ENCODE results near the gene PPP1R9B. TPM values are rescaled to one million over a fixed set of nuclear protein-coding genes. Genes with fewer than 3 reads are reported as not detected.

The PPP1R9B gene
- total RNA-seq, 4 donors from 2014 or later: 23.3 to 38.1 (median 30.8) TPM

DNA sequence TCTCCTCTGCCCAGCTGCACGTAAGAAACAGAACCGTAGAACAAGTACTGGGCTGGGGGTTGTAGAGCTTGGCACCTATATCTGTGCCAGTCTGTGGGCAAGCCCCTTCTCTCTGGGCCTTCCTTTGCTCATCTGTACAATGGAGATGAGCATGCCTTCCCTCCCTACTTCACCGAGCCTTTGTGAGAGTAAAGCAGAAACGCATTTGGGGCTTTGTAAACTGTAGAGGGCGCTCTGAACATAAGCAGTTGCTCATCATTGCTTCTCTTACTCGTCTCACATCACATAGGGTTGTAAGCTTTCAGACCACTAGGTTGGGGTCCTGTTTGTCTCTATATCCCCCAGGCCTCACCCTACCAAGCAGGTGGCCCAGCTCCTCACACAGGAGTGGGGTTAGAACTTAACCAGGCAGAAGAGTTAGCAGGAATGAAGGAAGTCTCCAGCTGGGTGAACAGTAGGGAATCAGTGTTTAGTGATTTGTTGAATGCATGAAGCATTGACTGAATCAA, 35.6 kb downstream of the PPP1R9B start:
- Histone ChIP-seq H3K4me3 (no peak overlapping the region), H3K27ac (no peak overlapping the region), H3K4me1 (peaks cover 4 to 71% (median 23%) of the 10 kb centered on the region in 3 donors), H3K27me3 (peaks cover 6% of the 10 kb centered on the region), H3K9me3 (no peaks in the 10 kb centered on the region), H3K36me3 (peaks cover 0 to 15% of the 10 kb centered on the region in 2 donors)
- 0 to 21% methylated on average over 4 to 6 of the region's 6 CpGs for WGBS, 2 donors (ENCODE audit: low coverage in 1 of 2)
- TF ChIP-seq, protein P1, sequence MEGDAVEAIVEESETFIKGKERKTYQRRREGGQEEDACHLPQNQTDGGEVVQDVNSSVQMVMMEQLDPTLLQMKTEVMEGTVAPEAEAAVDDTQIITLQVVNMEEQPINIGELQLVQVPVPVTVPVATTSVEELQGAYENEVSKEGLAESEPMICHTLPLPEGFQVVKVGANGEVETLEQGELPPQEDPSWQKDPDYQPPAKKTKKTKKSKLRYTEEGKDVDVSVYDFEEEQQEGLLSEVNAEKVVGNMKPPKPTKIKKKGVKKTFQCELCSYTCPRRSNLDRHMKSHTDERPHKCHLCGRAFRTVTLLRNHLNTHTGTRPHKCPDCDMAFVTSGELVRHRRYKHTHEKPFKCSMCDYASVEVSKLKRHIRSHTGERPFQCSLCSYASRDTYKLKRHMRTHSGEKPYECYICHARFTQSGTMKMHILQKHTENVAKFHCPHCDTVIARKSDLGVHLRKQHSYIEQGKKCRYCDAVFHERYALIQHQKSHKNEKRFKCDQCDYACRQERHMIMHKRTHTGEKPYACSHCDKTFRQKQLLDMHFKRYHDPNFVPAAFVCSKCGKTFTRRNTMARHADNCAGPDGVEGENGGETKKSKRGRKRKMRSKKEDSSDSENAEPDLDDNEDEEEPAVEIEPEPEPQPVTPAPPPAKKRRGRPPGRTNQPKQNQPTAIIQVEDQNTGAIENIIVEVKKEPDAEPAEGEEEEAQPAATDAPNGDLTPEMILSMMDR (IDR thresholded peaks at IDR 0.05): peak in 3 of 4 experiments; percentile 43 to 58 (median 45)
- no peak for TF ChIP-seq EP300 (IDR thresholded peaks at IDR 0.05)
- ATAC-seq: no peak

DNA sequence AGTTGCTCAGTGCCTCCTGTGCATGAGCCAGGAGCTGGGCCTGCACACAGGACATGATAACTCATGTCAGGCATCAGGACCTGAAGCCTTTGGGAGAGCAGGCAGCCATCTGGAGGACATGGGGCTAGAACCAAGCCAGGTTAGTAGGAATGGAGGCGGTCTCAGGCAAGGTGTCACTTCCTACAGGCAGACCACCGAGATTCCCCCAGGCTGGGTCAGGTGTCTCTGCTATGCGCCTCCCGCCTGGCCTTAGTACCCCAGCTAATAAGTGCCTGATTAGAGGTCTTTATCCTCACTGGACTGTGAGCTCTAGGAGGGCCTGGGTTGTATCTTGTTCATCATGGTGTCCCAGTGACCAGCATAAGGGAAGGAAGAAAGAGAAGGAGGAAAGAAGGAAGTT, 36.1 kb downstream of the PPP1R9B start:
- peaks cover 6% of the 10 kb centered on the region for H3K27me3 ChIP-seq
- H3K27ac ChIP-seq: no peak overlapping the region
- H3K4me3 ChIP-seq: no peak overlapping the region
- ATAC-seq: no peak
- peaks cover 4 to 71% (median 23%) of the 10 kb centered on the region in 3 donors for H3K4me1 ChIP-seq
- WGBS, 2 donors (ENCODE audit: low coverage in 1 of 2): no CpG with 5 or more reads among the region's 4 CpGs
- peaks cover 0 to 20% of the 10 kb centered on the region in 2 donors for H3K36me3 ChIP-seq
- no peaks in the 10 kb centered on the region for H3K9me3 ChIP-seq
- TF ChIP-seq POLR2A (IDR thresholded peaks at IDR 0.05): no peak
- TF ChIP-seq EP300 (IDR thresholded peaks at IDR 0.05): no peak
- TF ChIP-seq, protein P1 (IDR thresholded peaks at IDR 0.05): no peak
- no peak for TF ChIP-seq POLR2AphosphoS5 (IDR thresholded peaks at IDR 0.05)

DNA sequence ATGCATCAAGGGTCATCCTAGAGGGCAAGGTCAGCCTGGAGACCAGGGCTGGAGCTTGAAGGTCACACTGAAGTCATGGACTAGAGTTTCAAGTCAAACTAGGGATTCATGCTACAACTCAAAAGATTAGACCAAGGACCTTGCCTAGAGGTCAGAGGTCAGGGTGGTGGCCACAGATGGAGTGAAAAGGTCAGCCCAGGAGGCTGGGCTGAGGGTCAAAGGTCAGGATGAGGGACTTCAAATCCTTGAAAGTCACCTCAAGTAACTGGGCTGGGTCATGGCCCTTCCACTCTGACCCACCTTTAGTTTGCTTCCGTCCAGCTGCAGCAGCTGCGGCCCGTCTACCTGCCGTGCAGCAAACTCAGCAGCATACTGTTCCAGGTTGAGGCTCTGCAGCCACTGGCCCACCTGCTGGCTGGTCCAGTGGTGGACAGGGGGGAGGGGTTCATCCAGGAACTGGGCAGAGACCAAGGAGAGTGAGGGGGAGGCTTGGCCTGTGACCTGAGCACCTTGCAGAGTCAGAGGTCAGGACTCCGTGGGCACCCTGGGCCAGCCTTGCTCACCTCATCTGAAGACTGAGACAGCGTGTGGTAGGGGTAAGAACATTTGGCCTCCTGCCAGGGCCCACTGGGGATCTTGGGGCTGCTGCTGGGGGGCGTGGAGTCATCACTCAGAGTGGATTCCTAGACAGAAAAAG, 36.7 kb downstream of the PPP1R9B start:
- peak; percentile 3 for TF ChIP-seq POLR2AphosphoS5 (IDR thresholded peaks at IDR 0.05)
- TF ChIP-seq, protein P1 (IDR thresholded peaks at IDR 0.05): no peak
- peak overlapping the region in 3 of 4 donors; percentile 23 to 83 (median 83) for H3K27ac ChIP-seq
- peaks cover 0 to 26% of the 10 kb centered on the region in 2 donors for H3K36me3 ChIP-seq
- peaks cover 4 to 71% (median 23%) of the 10 kb centered on the region in 3 donors for H3K4me1 ChIP-seq
- H3K9me3 ChIP-seq: no peaks in the 10 kb centered on the region
- 90% methylated on average over 2 of the region's 7 CpGs; no CpG with 5 or more reads in 1 of the 2 donors for WGBS, 2 donors (ENCODE audit: low coverage in 1 of 2)
- no peak overlapping the region for H3K4me3 ChIP-seq
- ATAC-seq: no peak
- H3K27me3 ChIP-seq: peaks cover 6% of the 10 kb centered on the region

DNA sequence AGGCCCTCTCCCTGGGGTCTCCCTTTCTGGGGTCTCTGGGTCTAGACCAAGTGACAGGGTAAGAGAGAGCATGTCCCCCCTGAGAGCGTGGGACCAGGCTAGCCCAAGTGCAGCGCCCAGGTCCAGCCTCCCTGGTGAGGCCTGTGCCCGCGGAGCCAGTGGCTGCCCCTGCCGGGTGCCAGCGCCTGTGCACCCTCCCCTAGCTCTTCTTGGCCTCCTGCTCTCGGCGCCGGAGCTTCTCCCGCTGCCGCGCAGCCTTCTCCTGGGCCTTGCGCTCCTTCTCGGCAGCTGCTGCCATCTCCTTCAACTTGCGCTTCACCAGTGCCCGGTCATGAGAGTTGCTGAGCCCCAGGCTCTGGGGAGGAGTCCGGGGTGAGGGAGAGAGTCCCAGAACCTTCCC, 37.8 kb downstream of the PPP1R9B start:
- H3K27ac ChIP-seq: peak overlapping the region; percentile 37 to 83 (median 82)
- H3K9me3 ChIP-seq: no peaks in the 10 kb centered on the region
- H3K36me3 ChIP-seq: peaks cover 0 to 37% of the 10 kb centered on the region in 2 donors
- H3K4me3 ChIP-seq: no peak overlapping the region
- ATAC-seq: no peak
- TF ChIP-seq POLR2A (IDR thresholded peaks at IDR 0.05): no peak
- peak; percentile 12 for TF ChIP-seq POLR2AphosphoS5 (IDR thresholded peaks at IDR 0.05)
- 63% methylated on average over 5 of the region's 17 CpGs; no CpG with 5 or more reads in 1 of the 2 donors for WGBS, 2 donors (ENCODE audit: low coverage in 1 of 2)
- peaks cover 4 to 61% (median 22%) of the 10 kb centered on the region in 3 donors for H3K4me1 ChIP-seq
- H3K27me3 ChIP-seq: peaks cover 6% of the 10 kb centered on the region

DNA sequence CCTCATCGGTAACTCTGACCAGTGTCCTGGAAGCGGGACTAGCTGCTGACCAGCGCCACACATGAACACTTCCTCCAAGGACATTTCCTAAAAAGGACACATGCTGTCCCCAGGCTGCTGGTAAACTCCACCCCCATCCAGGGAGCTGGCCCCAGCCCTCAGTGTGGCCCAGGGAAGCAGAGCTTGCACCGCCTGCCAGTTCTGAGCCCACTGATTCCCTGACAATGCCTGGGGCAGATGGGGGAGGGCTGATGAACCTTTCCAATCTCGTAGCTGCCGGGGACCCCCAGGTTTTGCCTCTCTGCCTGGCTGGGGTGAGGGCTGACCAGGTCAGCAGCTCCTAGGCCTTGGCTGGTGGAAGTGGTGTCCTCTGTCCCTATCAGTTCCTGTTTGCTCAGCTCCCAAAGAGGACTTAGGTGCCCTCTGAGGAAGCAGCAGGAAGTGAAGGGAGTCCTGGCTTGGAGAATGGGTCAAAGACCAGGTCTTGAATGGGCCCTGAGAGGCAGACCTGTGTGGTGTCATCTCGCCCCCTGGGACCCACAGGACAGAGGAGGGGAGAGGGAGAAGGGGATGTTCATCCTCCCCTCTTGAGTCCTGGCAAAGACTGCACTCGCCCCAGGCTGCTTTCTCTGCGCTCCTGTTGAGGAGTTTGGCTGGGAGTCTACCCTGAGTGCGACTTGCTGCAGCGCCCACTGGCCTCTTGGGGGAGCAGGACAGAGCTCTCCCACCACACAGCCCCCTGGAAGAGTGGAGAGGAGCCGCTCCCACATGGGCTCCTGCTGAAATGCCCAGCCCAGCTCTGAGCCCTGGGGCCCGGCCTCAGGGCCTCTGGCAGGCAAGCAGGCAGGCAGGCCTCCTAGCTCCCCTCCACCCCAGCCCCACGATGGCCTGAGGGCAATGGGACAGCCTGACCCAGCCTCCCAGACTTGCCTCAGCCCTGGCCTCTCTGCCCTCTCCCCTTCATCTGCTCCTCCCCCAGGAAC, 38.5 kb downstream of the PPP1R9B start:
- Histone ChIP-seq H3K36me3 (peaks cover 0 to 44% of the 10 kb centered on the region in 2 donors), H3K27ac (peak overlapping the region; percentile 37 to 83 (median 82)), H3K9me3 (no peaks in the 10 kb centered on the region), H3K27me3 (no peaks in the 10 kb centered on the region), H3K4me1 (peaks cover 4 to 54% (median 15%) of the 10 kb centered on the region in 3 donors), H3K4me3 (no peak overlapping the region)
- ATAC-seq: peak; percentile 45
- no CpG with 5 or more reads among the region's 14 CpGs for WGBS, 2 donors (ENCODE audit: low coverage in 1 of 2)
- TF ChIP-seq POLR2A (IDR thresholded peaks at IDR 0.05) (no peak), POLR2AphosphoS5 (IDR thresholded peaks at IDR 0.05) (no peak), EP300 (IDR thresholded peaks at IDR 0.05) (no peak)
- TF ChIP-seq, protein P1 (IDR thresholded peaks at IDR 0.05): no peak
